ENCODE results near the gene RPS27L.
"Not testable (repeated sequence)": the region's sequence is repeated elsewhere in the genome, so short reads cannot be mapped to it uniquely, and the experiment has no call there.

The RPS27L gene

DNA sequence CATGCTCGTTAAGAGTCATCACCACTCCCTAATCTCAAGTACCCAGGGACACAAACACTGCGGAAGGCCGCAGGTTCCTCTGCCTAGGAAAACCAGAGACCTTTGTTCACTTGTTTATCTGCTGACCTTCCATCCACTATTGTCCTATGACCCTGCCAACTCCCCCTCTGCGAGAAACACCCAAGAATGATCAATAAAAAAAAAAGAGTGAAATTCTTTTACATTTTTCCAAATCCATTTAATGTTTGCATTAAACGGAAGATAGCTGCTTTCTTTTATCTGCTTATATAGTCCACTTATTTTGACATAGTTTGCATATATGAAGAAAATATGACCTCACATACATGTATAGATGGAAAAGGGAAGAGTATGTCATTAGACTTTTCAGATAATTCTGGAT, 57.7 kb downstream of the RPS27L start:
- not testable (repeated sequence) for DNase-seq (ENCODE audit: low spot score); FAIRE-seq

DNA sequence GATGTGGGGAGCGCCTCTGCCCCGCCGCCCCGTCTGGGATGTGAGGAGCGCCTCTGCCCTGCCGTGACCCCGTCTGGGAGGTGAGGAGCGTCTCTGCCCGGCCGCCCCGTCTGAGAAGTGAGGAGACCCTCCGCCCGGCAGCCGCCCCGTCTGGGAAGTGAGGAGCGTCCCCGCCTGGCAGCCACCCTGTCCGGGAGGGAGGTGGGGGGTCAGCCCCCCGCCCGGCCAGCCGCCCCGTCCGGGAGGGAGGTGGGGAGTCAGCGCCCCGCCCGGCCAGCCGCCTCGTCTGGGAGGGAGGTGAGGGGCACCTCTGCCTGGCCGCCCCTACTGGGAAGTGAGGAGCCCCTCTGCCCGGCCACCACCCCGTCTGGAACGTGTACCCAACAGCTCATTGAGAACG, 58.4 kb downstream of the RPS27L start:
- DNase-seq (ENCODE audit: low spot score); FAIRE-seq: not testable (repeated sequence)
